Pancreas (tissue), 10 donors: ENCODE data around the gene RERG. TPM values are rescaled to one million over a fixed set of nuclear protein-coding genes. Genes with fewer than 3 reads are reported as not detected.

Experiments used
- ATAC-seq, 4 donors: fragments of 200-7000 bp; cut with Tn5 transposase; one replicate each; pipeline versions ENCODE4 v1.8.0 to v1.9.1; 2020; ENCODE audit warnings: mild to moderate bottlenecking in 4 of 4, moderate library complexity in 4 of 4
- DNase-seq, 6 donors: peaks; one replicate each; pipeline ENCODE4 v3.0.0-alpha.2; 2020
- FAIRE-seq: peaks from 2 replicates; lab custom pipeline; 2012; peaks lifted over from hg19 to GRCh38; lab: Jason Lieb, UNC
- H3K27ac ChIP-seq, 4 donors: fragments of 200-600 bp; sonication (generic); 1 replicate in 3 of 4; 2 replicates in 1 of 4; pipeline versions ENCODE4 v1.5.0 to v1.8.0; 2020
- H3K27me3 ChIP-seq, 4 donors: fragments of 200-600 bp; one replicate each; pipeline ENCODE4 v1.8.0; 2021
- H3K36me3 ChIP-seq, 3 donors: fragments of 200-600 bp; sonication (generic) in 1 of 3; one replicate each; pipeline versions ENCODE4 v1.5.0 to v1.8.0; 2020 to 2021
- H3K4me1 ChIP-seq, 3 donors: fragments of 200-600 bp; one replicate each; pipeline ENCODE4 v1.8.0; 2021
- H3K4me3 ChIP-seq, 4 donors: fragments of 200-600 bp; sonication (generic) in 2 of 4; one replicate each; pipeline versions ENCODE4 v1.5.0 to v1.8.0; 2020 to 2021
- H3K9me3 ChIP-seq, 4 donors: fragments of 200-600 bp; one replicate each; pipeline ENCODE4 v1.8.0; 2021
- CTCF ChIP-seq, 4 donors: fragments of 200-600 bp; sonication (generic) in 3 of 4; IDR thresholded peaks; one replicate each; pipeline versions ENCODE4 v1.5.0 to v1.8.0; 2021; ENCODE audit warnings: antibody characterized with exemption in 4 of 4
- WGBS, 2 donors: extraction: QIAGEN DNeasy Blood & Tissue Kit; methylation state at CpG; one replicate each; pipeline ENCODE4 v1.1.7; 2013; 5-methylcytosine and 5-hydroxymethylcytosine counted together
- intact Hi-C, 3 donors: fragments of 100-400 bp; cut with DNase I; formaldehyde crosslinking; loops; one replicate each; pipeline versions ENCODE4 v1.11.1 to v1.14.2; 2022
- polyA plus RNA-seq, 2 donors: library from polyadenylated mRNA; stranded (reverse); fragments of 200-250 nt; gene quantifications; one replicate each; pipeline ENCODE4 v1.2.3, GENCODE V29; 2013
- total RNA-seq, 6 donors: library from RNA; stranded (reverse); fragmentation: NEBNext Ultra II Directional in 4 of 6; extraction: Animal tissue kit (Norgen Biotek cat#: 25700) in 4 of 6; gene quantifications; one replicate each; pipeline versions ENCODE4 v1.2.1 to v1.2.4, GENCODE V29; 2021 to 2023
- donor health status: healthy with polysubstance abuse.
- donor health status: DM: no; HTN: no; CAD: no; lungs with moderate emphysema.
- donor health status: DM: no; HTN: no; CAD: no.
- donor health status: control.
- donor health status: control.
- donor health status: Bipolar disorder and iron deficiency.
- donor health status: DM: yes; HTN: yes; CAD: no.
- donor health status: DM: no; HTN: no; CAD: no.
- donor health status: DM: no; HTN: no; CAD: no.
- donor health status: DM: yes; HTN: yes; CAD: no.

RERG gene
- total and polyA plus RNA-seq, 8 donors: 2.0 to 10.4 (median 5.5) TPM

GRCh38 chr12:15181017-15181683 is 40.1 kb downstream of the RERG start:
- TF ChIP-seq CTCF (IDR thresholded peaks at IDR 0.05): no peak
- FAIRE-seq (no peak), ATAC-seq (peak in 3 of 4 donors; percentile 32 to 49 (median 48)), DNase-seq (no peak)
- Histone ChIP-seq H3K36me3 (no peaks in the 10 kb centered on the region), H3K27me3 (no peaks in the 10 kb centered on the region), H3K4me3 (no peak overlapping the region), H3K27ac (peak overlapping the region in 2 of 4 donors; percentile 39 to 44), H3K9me3 (no peaks in the 10 kb centered on the region), H3K4me1 (peaks cover 0 to 7% (median 0%) of the 10 kb centered on the region in 3 donors)
- WGBS, 2 donors: 44% methylated on average over 3 of the region's 3 CpGs
- intact Hi-C loops: no loop called here

GRCh38 chr12:15180325-15180724 is 40.9 kb downstream of the RERG start:
- Histone ChIP-seq H3K4me1 (peaks cover 0 to 7% (median 0%) of the 10 kb centered on the region in 3 donors), H3K27me3 (no peaks in the 10 kb centered on the region), H3K9me3 (no peaks in the 10 kb centered on the region), H3K36me3 (no peaks in the 10 kb centered on the region), H3K27ac (peak overlapping the region in 2 of 4 donors; percentile 39 to 44), H3K4me3 (no peak overlapping the region)
- intact Hi-C loops: no loop called here
- DNase-seq (no peak), ATAC-seq (no peak), FAIRE-seq (no peak)
- no peak for TF ChIP-seq CTCF (IDR thresholded peaks at IDR 0.05)
- 55 to 68% methylated on average over 2 of the region's 2 CpGs for WGBS, 2 donors

- DNase-seq: no peak
- Histone ChIP-seq H3K9me3 (no peaks in the 10 kb centered on the region), H3K36me3 (no peaks in the 10 kb centered on the region), H3K4me1 (peaks cover 0 to 7% (median 0%) of the 10 kb centered on the region in 3 donors), H3K4me3 (no peak overlapping the region), H3K27ac (peak overlapping the region in 1 of 4 donors; percentile 39), H3K27me3 (no peaks in the 10 kb centered on the region)
- FAIRE-seq: no peak
- WGBS, 2 donors: 67 to 82% methylated on average over 2 of the region's 2 CpGs
- no peak for TF ChIP-seq CTCF (IDR thresholded peaks at IDR 0.05)
- intact Hi-C loops: no loop called here
- no peak for ATAC-seq
Measured at GRCh38 chr12:15179672-15180071, 41.5 kb downstream of the RERG start.

- H3K27ac ChIP-seq: no peak overlapping the region
- no peaks in the 10 kb centered on the region for H3K36me3 ChIP-seq
- H3K4me3 ChIP-seq: no peak overlapping the region
- TF ChIP-seq CTCF (IDR thresholded peaks at IDR 0.05): no peak
- peaks cover 0 to 18% (median 8%) of the 10 kb centered on the region in 3 donors for H3K4me1 ChIP-seq
- DNase-seq (no peak), ATAC-seq (no peak), FAIRE-seq (no peak)
- 93 to 97% methylated on average over 2 of the region's 2 CpGs for WGBS, 2 donors
- intact Hi-C loops: no loop called here
- H3K9me3 ChIP-seq: no peaks in the 10 kb centered on the region
- no peaks in the 10 kb centered on the region for H3K27me3 ChIP-seq
Measured at GRCh38 chr12:15173142-15173541, 48.1 kb downstream of the RERG start.
